Heart left ventricle (tissue), 13 donors: ENCODE data around the gene DUSP10.

ENCODE experiments used
- CTCF ChIP-seq, 12 donors: fragments of 200-600 bp; sonication (generic) in 4 of 12; IDR thresholded peaks; one replicate each; pipeline versions ENCODE4 v1.5.0 to v1.8.0; 2018 to 2022; ENCODE audit warnings: antibody characterized with exemption in 12 of 12, mild to moderate bottlenecking in 5 of 12
- POLR2A ChIP-seq, 2 donors: fragments of 450-650 bp; IDR thresholded peaks; one replicate each; pipeline ENCODE4 v1.6.1; 2017; ENCODE audit warnings: antibody characterized with exemption in 2 of 2, mild to moderate bottlenecking in 2 of 2, moderate library complexity in 2 of 2
- donor health status: ischemic (EF 13 %, LVEDD 7.1; RV severe dilation, severe dysfunction).
- donor health status: DM: no; HTN: yes; CAD: no.
- donor health status: DM: no; HTN: no; CAD: no.
- donor health status: ischemic (EF 25% LVEDD 6.9; RV normal size, moderate dysfunction).
- donor health status: ischemic (EF 25% LVEDD 5.7; RV mildly dilated, moderate dysfunction).
- donor health status: ischemic (EF 35%, LVEDD 5.7; RV mildly dilated, moderate dysfunction).
- donor health status: nonischemic (EF 11% LVEDD 7.7; RV severe dilation, severe dysfunction).
- donor health status: DM: yes; HTN: yes; CAD: no.
- donor health status: PGD.
- donor health status: ischemic (EF 29% LVEDD 5.4; RV normal size, mild dysfunction).
- donor health status: nonischemic (EF 23%, LVEDD 6.1; RV moderate dilation, normal function).

GRCh38 chr1:221708076-221708571 lies 33.8 kb downstream of the DUSP10 start:
- TF ChIP-seq CTCF (IDR thresholded peaks at IDR 0.05) (no peak), POLR2A (IDR thresholded peaks at IDR 0.05) (no peak)
